Measurements from ENCODE around the gene GPR158.

The GPR158 gene

DNA sequence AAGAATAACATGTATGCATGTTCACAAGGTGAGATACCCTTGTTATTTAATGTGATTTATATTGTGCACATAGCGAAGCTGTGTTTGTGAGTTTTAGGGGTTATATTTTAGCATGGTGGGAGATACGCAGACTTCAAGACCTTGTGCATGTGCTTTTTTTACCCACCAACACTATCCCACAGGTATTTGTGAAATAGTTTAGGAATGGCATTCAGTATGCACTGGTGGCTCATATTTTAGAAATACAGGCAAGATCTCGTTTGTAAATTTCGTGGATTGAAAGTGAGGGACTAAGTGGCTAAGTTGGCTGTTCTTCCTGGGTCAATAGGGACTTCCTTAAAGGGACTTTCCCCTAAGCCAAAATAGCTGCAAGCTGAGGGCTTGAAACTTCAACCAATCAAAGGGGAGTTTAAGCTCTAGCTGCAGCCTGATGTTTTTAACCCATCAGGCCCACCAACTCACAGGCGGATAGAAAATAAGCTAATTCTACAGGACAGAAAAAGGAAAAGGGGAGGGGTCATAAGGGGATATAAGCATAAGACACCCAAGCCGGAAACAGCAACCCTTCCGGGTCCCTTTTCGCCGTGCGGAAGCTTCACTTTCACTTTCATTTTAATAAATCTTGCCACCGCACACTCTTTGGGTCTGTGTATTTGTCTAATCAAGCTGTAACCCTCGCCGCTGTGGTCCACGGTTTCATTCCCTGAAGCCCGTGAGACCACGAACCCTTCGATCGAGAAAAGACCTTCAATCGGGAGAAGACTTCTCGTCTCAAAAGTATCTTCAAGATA is 291.0 kb downstream of the GPR158 start:
- TF ChIP-seq JUND (IDR thresholded peaks at IDR 0.05; ENCODE audit: low read depth) = no peak
- peak; percentile 5 to 79 for DNase-seq (ENCODE audit: low read depth in 1 of 2, low spot score in 1 of 2)
- in situ Hi-C loops (cut with HindIII; ENCODE audit: low pct_unique_long_range_greater_than_20kb, low sequenced_read_pairs) = no loop called here

DNA sequence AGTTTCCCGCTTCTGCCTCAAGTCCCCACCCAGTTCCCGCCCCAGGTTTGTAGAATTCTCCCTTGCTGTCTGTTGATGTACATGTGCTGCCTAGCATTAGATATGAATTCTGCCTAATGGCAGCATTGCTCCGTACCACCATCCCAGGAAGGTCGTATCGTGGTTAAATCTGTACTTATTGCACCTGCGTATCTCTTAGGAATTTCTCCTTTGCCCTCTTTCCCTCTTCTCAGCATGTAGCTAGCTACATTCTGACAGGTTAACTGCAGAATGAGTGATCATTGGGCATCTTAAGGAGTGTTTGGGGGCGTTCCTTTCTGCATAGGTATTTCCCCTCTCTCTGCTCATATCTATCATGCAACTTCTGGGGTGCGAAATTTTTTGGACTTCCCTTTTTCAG is 293.1 kb downstream of the GPR158 start:
- TF ChIP-seq JUND (IDR thresholded peaks at IDR 0.05; ENCODE audit: low read depth) = no peak
- DNase-seq (ENCODE audit: low read depth in 1 of 2, low spot score in 1 of 2) = no peak
- in situ Hi-C loops (cut with HindIII; ENCODE audit: low pct_unique_long_range_greater_than_20kb, low sequenced_read_pairs) = no loop called here

DNA sequence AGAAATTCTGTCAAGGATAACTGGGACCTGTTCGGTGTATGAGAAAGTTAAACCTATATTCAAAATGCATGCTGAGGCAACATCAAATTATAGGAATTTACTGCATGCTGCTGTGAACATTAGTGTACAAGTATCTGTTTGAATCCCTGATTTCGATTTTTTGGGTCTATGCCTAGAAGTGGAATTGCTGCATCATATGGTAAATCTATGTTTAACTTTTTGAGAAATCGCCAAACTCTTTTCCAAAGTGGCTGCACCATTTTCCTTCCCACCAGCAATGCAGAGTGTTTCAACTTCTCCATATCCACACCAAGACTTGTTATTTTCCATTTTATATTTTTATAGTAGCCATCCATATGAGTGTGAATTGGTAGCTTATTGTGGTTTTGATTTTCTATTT is 306.7 kb downstream of the GPR158 start:
- in situ Hi-C loops (cut with HindIII; ENCODE audit: low pct_unique_long_range_greater_than_20kb, low sequenced_read_pairs) = no loop called here
- DNase-seq (ENCODE audit: low read depth in 1 of 2, low spot score in 1 of 2) = no peak
- TF ChIP-seq JUND (IDR thresholded peaks at IDR 0.05; ENCODE audit: low read depth) = no peak

DNA sequence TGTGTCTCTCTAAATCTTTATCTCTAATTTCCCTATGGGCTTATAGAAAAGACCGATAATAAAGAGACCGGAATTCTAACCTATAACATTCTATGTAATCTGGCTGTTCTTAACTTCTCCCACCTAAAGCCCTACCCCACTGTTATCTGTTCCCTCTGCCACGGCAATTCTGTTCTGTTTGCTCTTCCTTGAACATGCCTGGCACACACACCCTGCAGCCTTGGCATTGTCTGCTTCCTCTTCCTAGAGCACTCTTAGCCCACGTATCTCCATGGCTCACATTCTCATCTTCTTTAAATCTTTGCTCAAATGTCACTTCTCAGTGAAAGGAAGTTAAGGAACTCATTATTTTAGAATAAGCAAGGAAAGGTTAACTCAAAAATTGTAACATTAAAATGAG is 309.2 kb downstream of the GPR158 start:
- no peak for DNase-seq (ENCODE audit: low read depth in 1 of 2, low spot score in 1 of 2)
- in situ Hi-C loops (cut with HindIII; ENCODE audit: low pct_unique_long_range_greater_than_20kb, low sequenced_read_pairs) = no loop called here
- TF ChIP-seq JUND (IDR thresholded peaks at IDR 0.05; ENCODE audit: low read depth) = no peak

DNA sequence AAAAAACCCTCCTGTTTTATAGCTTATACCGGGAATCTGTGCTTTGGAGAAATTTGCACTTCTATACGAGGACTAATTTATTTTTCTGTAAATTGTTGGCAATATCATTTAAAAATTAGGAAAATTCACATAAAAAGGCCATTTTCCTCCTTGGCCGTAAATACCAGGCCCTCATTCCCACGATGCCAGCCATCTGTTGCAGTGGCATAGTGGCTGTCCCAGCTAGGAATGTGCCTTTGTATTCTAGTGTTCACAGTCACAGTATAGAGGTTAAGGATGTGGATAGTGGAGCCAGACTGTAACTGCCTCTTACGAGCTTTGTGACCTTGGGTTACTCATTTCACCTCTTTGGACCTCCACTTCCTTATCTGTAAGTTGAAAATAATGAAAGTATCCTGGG is 312.5 kb downstream of the GPR158 start:
- no peak for TF ChIP-seq JUND (IDR thresholded peaks at IDR 0.05; ENCODE audit: low read depth)
- DNase-seq (ENCODE audit: low read depth in 1 of 2, low spot score in 1 of 2) = no peak
- in situ Hi-C loops (cut with HindIII; ENCODE audit: low pct_unique_long_range_greater_than_20kb, low sequenced_read_pairs) = no loop called here

DNA sequence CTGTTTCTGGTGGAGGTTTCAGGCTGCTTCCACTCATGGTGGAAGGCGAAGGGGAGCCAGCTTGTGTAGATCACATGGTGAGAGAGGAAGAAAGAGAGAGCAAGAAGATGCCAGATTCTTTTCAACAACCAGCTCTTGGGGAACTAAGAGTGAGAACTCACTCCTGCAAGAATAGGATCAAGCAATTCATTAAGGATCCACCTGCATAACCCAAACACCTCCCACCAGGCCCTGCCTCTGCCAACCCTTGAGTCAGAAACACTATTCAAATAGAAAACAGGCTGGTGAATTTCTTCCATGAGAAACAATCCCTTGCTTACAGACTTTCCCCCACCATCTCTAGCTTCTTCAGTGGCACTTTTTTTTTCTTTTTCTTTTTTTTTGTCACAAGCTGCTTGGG is 317.2 kb downstream of the GPR158 start:
- no peak for TF ChIP-seq JUND (IDR thresholded peaks at IDR 0.05; ENCODE audit: low read depth)
- in situ Hi-C loops (cut with HindIII; ENCODE audit: low pct_unique_long_range_greater_than_20kb, low sequenced_read_pairs) = no loop called here
- DNase-seq (ENCODE audit: low read depth in 1 of 2, low spot score in 1 of 2) = no peak

DNA sequence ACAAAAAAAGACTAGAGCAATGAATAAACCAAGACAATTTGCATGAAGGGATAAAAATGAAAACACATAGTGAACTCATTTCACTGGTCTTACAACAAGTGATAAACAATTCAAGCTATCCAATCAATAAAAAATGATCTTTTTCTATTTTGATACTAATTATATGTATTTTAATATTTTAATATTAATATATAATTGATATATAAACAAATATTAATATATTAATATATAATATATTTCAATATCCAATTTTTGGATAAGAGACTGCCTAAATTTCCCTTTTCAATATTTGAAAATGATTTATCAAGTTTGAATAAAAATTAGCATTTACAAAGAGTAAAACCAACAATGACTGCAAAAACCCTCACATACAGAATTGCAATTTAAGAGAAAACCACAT is 317.9 kb downstream of the GPR158 start:
- in situ Hi-C loops (cut with HindIII; ENCODE audit: low pct_unique_long_range_greater_than_20kb, low sequenced_read_pairs) = no loop called here
- no peak for TF ChIP-seq JUND (IDR thresholded peaks at IDR 0.05; ENCODE audit: low read depth)
- no peak for DNase-seq (ENCODE audit: low read depth in 1 of 2, low spot score in 1 of 2)

DNA sequence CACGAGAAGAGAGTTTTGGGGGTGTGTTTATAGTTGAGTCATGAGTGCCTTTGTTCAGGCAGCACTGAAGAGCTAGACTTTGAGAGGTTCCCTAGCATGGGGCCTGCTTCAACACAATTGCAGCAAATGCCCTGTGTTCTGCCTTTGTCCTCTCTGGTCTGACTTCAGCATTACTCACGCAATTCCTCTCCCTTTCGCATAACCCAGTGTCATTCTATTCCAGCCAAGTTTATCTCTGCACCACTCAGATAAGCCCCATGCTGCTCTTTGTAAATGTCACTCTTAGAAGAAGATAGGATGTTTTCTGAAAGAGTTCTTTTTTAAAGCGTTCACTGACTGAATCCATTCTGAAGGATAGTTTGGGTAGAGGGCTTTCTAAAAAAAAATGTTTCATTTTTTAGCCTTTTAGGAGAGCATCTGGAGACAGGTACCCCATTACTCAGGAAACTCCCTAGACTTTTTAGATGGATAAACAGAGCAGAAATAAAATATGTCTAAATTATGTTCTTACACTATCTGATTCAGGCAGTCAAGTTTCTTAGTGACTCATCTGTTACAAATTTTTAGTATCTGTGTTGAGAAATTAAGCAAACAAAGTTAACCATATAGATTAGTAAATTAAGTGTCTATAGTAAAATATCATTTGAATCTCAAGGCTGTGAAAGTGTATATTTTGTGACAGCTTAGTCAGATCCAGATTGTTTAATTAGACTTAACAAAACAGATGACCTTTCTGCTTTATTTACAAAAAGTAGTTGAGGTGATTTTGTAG is 318.5 kb downstream of the GPR158 start:
- in situ Hi-C loops (cut with HindIII; ENCODE audit: low pct_unique_long_range_greater_than_20kb, low sequenced_read_pairs) = no loop called here
- peak; percentile 85 for TF ChIP-seq JUND (IDR thresholded peaks at IDR 0.05; ENCODE audit: low read depth)
- DNase-seq (ENCODE audit: low read depth in 1 of 2, low spot score in 1 of 2) = peak in 1 of 2 experiments; percentile 34

DNA sequence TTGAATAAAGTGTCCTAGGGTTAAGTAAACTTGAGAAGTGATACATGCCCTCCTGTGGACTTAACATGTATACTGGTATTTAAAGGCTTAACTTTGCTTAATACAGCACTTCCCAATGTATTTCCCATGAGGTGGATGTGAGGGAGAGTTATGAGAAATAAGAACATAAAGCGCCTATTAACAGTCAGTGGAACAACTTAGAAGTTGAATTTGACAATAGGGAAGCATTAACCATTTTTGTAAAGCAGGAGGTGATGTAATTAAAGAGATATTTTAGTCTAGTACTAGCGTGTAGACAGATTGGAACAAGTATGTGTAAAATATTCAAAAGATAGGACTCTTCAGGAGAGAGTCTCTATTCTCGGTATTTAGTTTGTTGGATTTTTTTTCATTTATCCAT is 322.4 kb downstream of the GPR158 start:
- DNase-seq (ENCODE audit: low read depth in 1 of 2, low spot score in 1 of 2) = no peak
- no peak for TF ChIP-seq JUND (IDR thresholded peaks at IDR 0.05; ENCODE audit: low read depth)
- in situ Hi-C loops (cut with HindIII; ENCODE audit: low pct_unique_long_range_greater_than_20kb, low sequenced_read_pairs) = no loop called here

DNA sequence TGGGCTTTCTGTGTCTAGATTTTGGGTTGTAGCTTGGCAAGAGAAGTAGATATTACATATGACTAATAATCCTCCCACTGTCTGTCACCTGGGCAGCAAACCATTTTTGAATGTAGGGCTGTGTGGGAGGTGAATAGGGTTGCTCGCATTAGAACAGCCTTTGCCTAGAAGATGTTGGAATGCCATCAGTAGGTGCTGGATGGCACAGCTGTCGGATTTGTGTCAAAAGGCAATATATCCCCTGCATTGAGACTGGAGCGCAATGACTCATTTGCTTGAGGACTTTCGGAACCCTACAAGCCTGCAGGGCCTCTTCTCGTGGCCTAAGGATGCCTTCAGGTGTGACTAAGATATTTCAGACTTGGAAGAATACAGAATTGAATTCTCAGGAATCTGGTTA is 323.8 kb downstream of the GPR158 start:
- in situ Hi-C loops (cut with HindIII; ENCODE audit: low pct_unique_long_range_greater_than_20kb, low sequenced_read_pairs) = no loop called here
- no peak for DNase-seq (ENCODE audit: low read depth in 1 of 2, low spot score in 1 of 2)
- no peak for TF ChIP-seq JUND (IDR thresholded peaks at IDR 0.05; ENCODE audit: low read depth)

DNA sequence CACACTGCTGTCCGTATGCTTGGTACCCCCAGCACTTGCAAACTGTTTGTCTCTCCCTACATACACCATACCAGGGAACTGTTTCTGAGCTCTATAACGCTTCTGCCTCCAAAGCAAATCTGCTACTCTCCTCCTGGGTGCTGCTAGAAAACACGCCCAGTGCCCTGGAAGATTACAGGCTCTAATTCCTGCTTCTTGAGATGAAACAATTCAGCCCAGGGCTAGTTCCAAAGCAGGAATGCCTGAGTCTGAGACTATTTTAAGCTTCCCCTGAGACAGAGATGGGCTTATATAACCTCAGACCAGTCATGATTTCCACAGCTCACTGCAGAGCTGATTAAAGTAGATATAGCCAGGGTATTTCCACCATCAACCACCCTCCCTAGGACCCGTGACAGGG is 327.1 kb downstream of the GPR158 start:
- no peak for TF ChIP-seq JUND (IDR thresholded peaks at IDR 0.05; ENCODE audit: low read depth)
- no peak for DNase-seq (ENCODE audit: low read depth in 1 of 2, low spot score in 1 of 2)
- in situ Hi-C loops (cut with HindIII; ENCODE audit: low pct_unique_long_range_greater_than_20kb, low sequenced_read_pairs) = no loop called here

DNA sequence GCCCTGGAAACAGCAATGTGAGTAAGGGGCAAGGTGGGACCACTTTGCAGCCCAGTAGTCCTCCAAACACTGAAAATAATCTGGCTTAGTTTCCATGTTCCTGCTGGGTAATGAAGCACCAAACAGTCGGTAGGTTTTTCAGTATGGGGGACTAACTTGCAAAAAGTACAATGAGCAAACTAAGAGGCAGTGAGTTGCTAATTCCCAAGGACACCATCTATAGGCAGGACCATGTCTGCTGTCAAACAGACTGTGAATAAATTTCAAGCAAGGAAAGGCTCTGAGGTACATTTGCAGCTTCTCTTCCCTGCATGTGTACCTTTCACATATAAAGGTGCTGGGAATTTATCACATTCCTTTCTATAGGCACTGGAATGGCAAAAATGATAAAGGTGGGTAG is 327.7 kb downstream of the GPR158 start:
- TF ChIP-seq JUND (IDR thresholded peaks at IDR 0.05; ENCODE audit: low read depth) = no peak
- no peak for DNase-seq (ENCODE audit: low read depth in 1 of 2, low spot score in 1 of 2)
- in situ Hi-C loops (cut with HindIII; ENCODE audit: low pct_unique_long_range_greater_than_20kb, low sequenced_read_pairs) = no loop called here

DNA sequence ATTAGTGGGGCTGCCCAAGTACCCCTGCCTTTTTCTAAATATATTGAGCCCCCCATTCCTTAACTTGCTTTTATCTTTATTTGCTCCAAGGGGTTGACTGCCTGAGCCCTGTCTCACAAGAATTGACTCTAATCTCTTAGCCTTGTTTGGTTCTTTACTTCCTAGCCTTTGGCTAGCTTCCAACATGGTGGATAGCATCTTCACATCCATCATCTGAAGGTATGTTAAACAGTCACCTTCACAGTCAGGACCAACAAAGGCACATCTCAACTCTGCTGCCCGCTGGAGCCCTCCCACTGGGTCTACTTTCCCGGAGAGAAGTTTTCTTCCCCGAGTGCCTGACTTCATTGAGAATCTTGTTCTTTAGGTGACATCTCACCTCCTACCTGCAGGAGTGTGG is 329.5 kb downstream of the GPR158 start:
- in situ Hi-C loops (cut with HindIII; ENCODE audit: low pct_unique_long_range_greater_than_20kb, low sequenced_read_pairs) = no loop called here
- no peak for TF ChIP-seq JUND (IDR thresholded peaks at IDR 0.05; ENCODE audit: low read depth)
- DNase-seq (ENCODE audit: low read depth in 1 of 2, low spot score in 1 of 2) = no peak
